ENCODE data around the gene ADAMTS16. TPM values are rescaled to one million over a fixed set of nuclear protein-coding genes. Genes with fewer than 3 reads are reported as not detected.

ADAMTS16 gene
- total RNA-seq, 1 experiment from 2014 or later = 7.5 TPM

- DNase-seq (ENCODE audit: low read depth in 1 of 2, low spot score in 2 of 2) = no peak
- Histone ChIP-seq H3K27ac (no peak overlapping the region), H3K36me3 (peaks cover 30% of the 10 kb centered on the region), H3K4me1 (replicated peaks) (no peaks in the 10 kb centered on the region; the same call in none of the 2 replicates), H3K9me3 (replicated peaks) (peaks cover 6% of the 10 kb centered on the region), H3K27me3 (replicated peaks) (no peaks in the 10 kb centered on the region), H3K4me3 (no peak overlapping the region)
Observed at GRCh38 chr5:5154733-5155132, 14.6 kb downstream of the ADAMTS16 start.

DNA sequence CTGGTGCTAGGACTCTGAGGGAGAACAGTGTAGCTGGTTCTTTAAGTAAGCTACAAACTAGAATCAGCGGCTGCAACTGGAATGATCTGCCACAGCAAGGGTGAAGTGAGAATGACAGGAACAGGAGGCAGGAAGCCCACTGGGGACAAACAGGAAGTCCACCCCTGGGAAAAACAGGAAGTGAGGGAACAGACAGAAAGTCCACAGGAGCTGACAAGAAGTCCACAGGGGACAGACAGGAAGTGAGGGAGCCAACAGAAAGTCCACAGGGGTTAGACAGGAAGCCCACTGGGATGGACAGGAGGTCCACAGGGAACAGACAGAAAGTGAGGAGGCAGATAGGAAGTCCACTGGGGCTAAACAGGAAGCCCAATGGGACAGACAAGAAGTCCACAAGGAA, 15.5 kb downstream of the ADAMTS16 start:
- H3K4me3 ChIP-seq = no peak overlapping the region
- no peak for DNase-seq (ENCODE audit: low read depth in 1 of 2, low spot score in 2 of 2)
- no peaks in the 10 kb centered on the region for H3K27me3 ChIP-seq (replicated peaks)
- H3K9me3 ChIP-seq (replicated peaks) = peaks cover 2% of the 10 kb centered on the region
- peaks cover 21% of the 10 kb centered on the region for H3K36me3 ChIP-seq
- H3K27ac ChIP-seq = no peak overlapping the region
- H3K4me1 ChIP-seq (replicated peaks) = no peaks in the 10 kb centered on the region; the same call in none of the 2 replicates

DNA sequence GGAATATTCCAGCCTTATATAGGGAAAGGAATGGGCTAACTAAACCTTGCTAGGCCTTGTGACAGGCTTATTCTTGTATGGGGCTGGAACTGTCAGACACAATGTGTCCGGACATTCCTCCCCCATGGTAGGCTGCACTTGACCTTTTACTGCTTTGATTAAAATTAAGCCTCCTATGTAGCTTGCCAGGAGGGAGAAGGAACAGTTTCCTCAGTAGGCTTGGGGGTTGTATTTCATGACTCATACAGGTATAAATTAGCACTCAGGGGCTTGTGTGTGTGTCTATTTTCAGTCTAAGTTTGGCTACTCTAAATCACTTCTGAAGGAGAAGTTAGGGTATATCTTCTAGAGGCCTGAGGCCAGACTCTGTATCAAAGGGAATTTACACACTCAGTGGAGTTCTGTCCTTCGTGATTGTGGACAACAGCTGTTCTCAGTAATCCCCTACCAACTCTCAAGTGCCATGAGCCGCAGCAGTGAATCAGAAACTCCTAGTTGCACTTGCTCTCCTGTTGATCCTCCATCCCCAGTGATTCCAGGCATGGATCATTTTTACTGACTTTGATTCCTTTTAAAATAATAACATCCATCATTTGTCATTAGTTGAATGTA, 16.4 kb downstream of the ADAMTS16 start:
- H3K4me1 ChIP-seq (replicated peaks) = no peaks in the 10 kb centered on the region; the same call in none of the 2 replicates
- H3K36me3 ChIP-seq = peaks cover 15% of the 10 kb centered on the region
- no peak for DNase-seq (ENCODE audit: low read depth in 1 of 2, low spot score in 2 of 2)
- H3K27me3 ChIP-seq (replicated peaks) = no peaks in the 10 kb centered on the region
- no peaks in the 10 kb centered on the region; the same call in 1 of the 2 replicates for H3K9me3 ChIP-seq (replicated peaks)
- H3K4me3 ChIP-seq = no peak overlapping the region
- no peak overlapping the region for H3K27ac ChIP-seq

GRCh38 chr5:5158472-5158895, 18.4 kb downstream of the ADAMTS16 start:
- H3K27me3 ChIP-seq (replicated peaks) = no peaks in the 10 kb centered on the region
- peaks cover 7% of the 10 kb centered on the region for H3K36me3 ChIP-seq
- H3K4me1 ChIP-seq (replicated peaks) = no peaks in the 10 kb centered on the region; the same call in none of the 2 replicates
- H3K27ac ChIP-seq = no peak overlapping the region
- no peak overlapping the region for H3K4me3 ChIP-seq
- H3K9me3 ChIP-seq (replicated peaks) = no peaks in the 10 kb centered on the region
- no peak for DNase-seq (ENCODE audit: low read depth in 1 of 2, low spot score in 2 of 2)

GRCh38 chr5:5159282-5160103, 19.4 kb downstream of the ADAMTS16 start:
- DNase-seq (ENCODE audit: low read depth in 1 of 2, low spot score in 2 of 2) = no peak
- H3K4me3 ChIP-seq = no peak overlapping the region
- no peaks in the 10 kb centered on the region; the same call in none of the 2 replicates for H3K4me1 ChIP-seq (replicated peaks)
- H3K27ac ChIP-seq = no peak overlapping the region
- no peaks in the 10 kb centered on the region for H3K27me3 ChIP-seq (replicated peaks)
- H3K9me3 ChIP-seq (replicated peaks) = no peaks in the 10 kb centered on the region
- peaks cover 7% of the 10 kb centered on the region for H3K36me3 ChIP-seq

DNA sequence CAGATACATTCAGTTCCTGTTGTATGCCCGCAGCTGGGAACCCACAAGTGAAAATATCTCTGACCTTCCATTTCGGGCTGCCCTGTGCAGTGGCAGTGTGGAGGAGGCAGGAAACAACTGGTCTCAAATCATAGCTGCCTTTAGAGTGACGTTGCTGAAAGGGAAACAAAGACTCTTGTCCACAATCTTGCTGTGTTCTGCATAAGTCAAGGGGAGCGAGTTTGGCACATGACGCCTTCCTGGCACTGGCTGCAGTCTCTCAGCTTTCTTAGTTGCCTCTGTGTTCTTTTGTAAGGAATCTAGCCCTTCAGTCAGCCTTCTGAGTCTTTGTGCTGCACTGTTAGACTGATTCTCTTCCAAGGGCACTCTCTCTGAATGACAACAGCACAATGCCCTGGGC, 24.0 kb downstream of the ADAMTS16 start:
- Histone ChIP-seq H3K4me3 (no peak overlapping the region), H3K27ac (no peak overlapping the region)
- DNase-seq (ENCODE audit: low read depth in 1 of 2, low spot score in 2 of 2) = no peak

GRCh38 chr5:5165541-5166002, 25.4 kb downstream of the ADAMTS16 start:
- H3K27me3 ChIP-seq (replicated peaks) = no peaks in the 10 kb centered on the region
- no peaks in the 10 kb centered on the region for H3K36me3 ChIP-seq
- H3K27ac ChIP-seq = no peak overlapping the region
- peak; percentile 79 to 85 for DNase-seq (ENCODE audit: low read depth in 1 of 2, low spot score in 2 of 2)
- peaks cover 25% of the 10 kb centered on the region for H3K4me1 ChIP-seq (replicated peaks)
- H3K9me3 ChIP-seq (replicated peaks) = no peaks in the 10 kb centered on the region
- no peak overlapping the region for H3K4me3 ChIP-seq

More for the DNA sequence above, 24.0 kb downstream of the ADAMTS16 start:
- Histone ChIP-seq H3K4me1 (replicated peaks) (peaks cover 25% of the 10 kb centered on the region), H3K27me3 (replicated peaks) (no peaks in the 10 kb centered on the region), H3K36me3 (peaks cover 5% of the 10 kb centered on the region; the same call in 1 of the 2 replicates), H3K9me3 (replicated peaks) (no peaks in the 10 kb centered on the region)

GRCh38 chr5:5169466-5169865, 29.3 kb downstream of the ADAMTS16 start:
- H3K4me1 ChIP-seq (replicated peaks) = peaks cover 25% of the 10 kb centered on the region
- H3K4me3 ChIP-seq = no peak overlapping the region
- no peaks in the 10 kb centered on the region for H3K9me3 ChIP-seq (replicated peaks)
- no peaks in the 10 kb centered on the region for H3K36me3 ChIP-seq
- H3K27me3 ChIP-seq (replicated peaks) = no peaks in the 10 kb centered on the region
- no peak overlapping the region for H3K27ac ChIP-seq
- DNase-seq (ENCODE audit: low read depth in 1 of 2, low spot score in 2 of 2) = no peak

DNA sequence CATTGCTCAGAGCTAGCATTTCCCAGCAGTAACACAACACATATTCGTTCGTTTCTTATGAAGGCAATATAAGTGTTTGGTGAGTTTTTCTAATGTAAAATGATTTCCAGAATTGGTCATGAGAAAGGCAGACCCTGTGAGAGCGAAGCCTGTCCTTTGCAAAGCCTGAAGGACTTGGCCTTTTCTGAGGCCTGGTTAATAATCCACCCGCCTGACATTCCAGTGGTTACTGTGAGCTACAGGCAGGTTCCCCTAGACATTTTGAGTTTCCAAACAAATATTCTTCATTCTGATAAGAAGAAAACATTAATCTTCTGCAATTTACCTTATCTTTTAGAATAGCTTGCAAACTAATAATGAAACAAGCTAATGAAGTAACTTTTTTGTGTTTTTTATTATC, 38.0 kb downstream of the ADAMTS16 start:
- Histone ChIP-seq H3K36me3 (peaks cover 8% of the 10 kb centered on the region; the same call in 1 of the 2 replicates), H3K9me3 (replicated peaks) (no peaks in the 10 kb centered on the region)
- DNase-seq (ENCODE audit: low read depth in 1 of 2, low spot score in 2 of 2) = no peak

GRCh38 chr5:5178580-5178979, 38.5 kb downstream of the ADAMTS16 start:
- no peaks in the 10 kb centered on the region for H3K9me3 ChIP-seq (replicated peaks)
- peaks cover 37% of the 10 kb centered on the region for H3K4me1 ChIP-seq (replicated peaks)
- H3K36me3 ChIP-seq = peaks cover 8% of the 10 kb centered on the region; the same call in 1 of the 2 replicates
- no peaks in the 10 kb centered on the region for H3K27me3 ChIP-seq (replicated peaks)
- no peak for DNase-seq (ENCODE audit: low read depth in 1 of 2, low spot score in 2 of 2)
- no peak overlapping the region for H3K4me3 ChIP-seq
- H3K27ac ChIP-seq = no peak overlapping the region

More for the DNA sequence above, 38.0 kb downstream of the ADAMTS16 start:
- Histone ChIP-seq H3K4me1 (replicated peaks) (peaks cover 32% of the 10 kb centered on the region), H3K4me3 (no peak overlapping the region), H3K27me3 (replicated peaks) (no peaks in the 10 kb centered on the region), H3K27ac (no peak overlapping the region)

DNA sequence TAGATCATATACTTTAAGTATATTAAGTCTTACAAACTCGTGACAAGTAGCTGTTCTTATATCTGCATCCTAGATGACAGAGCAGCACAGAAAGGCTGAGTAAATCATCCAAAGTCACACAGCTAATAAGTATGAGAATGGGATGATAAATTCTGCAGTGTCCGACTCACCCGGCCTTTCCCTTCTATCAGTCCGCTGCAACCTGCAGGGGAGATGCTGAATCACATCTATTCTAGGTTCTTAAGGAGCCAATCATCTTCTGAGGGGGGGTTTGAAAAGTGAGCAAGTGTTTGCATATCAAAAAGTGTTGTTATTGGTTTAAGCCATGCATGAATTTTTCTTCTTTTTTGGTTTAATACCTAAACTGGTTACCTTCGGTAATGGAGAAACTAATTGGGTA, 38.9 kb downstream of the ADAMTS16 start:
- no peak for DNase-seq (ENCODE audit: low read depth in 1 of 2, low spot score in 2 of 2)
- no peaks in the 10 kb centered on the region for H3K9me3 ChIP-seq (replicated peaks)
- peaks cover 42% of the 10 kb centered on the region for H3K4me1 ChIP-seq (replicated peaks)
- H3K4me3 ChIP-seq = no peak overlapping the region
- H3K27ac ChIP-seq = no peak overlapping the region
- no peaks in the 10 kb centered on the region for H3K27me3 ChIP-seq (replicated peaks)
- peaks cover 12% of the 10 kb centered on the region; the same call in 1 of the 2 replicates for H3K36me3 ChIP-seq

DNA sequence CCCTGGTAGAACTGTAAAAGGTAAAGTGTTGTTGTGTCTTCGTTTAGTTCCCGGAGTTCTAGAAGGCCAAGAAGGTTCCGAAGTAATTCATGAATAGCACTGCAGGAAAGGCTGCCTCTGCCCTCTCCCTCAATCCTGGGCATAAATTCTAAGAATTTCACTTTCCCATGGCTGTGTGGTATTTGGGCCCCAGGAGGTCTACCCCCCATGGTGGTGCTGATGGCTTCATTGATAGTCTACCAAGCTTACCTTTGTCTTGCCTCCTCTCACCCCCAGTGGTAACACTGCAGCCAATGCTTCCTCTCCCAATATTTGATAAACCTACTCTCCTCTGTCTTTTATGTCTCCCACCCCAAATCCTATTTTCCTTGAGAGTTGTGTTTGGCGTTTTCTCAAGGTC, 39.5 kb downstream of the ADAMTS16 start:
- Histone ChIP-seq H3K9me3 (replicated peaks) (no peaks in the 10 kb centered on the region), H3K4me1 (replicated peaks) (peaks cover 47% of the 10 kb centered on the region), H3K36me3 (peaks cover 14% of the 10 kb centered on the region; the same call in 1 of the 2 replicates), H3K4me3 (no peak overlapping the region), H3K27ac (no peak overlapping the region), H3K27me3 (replicated peaks) (no peaks in the 10 kb centered on the region)
- DNase-seq (ENCODE audit: low read depth in 1 of 2, low spot score in 2 of 2) = no peak

DNA sequence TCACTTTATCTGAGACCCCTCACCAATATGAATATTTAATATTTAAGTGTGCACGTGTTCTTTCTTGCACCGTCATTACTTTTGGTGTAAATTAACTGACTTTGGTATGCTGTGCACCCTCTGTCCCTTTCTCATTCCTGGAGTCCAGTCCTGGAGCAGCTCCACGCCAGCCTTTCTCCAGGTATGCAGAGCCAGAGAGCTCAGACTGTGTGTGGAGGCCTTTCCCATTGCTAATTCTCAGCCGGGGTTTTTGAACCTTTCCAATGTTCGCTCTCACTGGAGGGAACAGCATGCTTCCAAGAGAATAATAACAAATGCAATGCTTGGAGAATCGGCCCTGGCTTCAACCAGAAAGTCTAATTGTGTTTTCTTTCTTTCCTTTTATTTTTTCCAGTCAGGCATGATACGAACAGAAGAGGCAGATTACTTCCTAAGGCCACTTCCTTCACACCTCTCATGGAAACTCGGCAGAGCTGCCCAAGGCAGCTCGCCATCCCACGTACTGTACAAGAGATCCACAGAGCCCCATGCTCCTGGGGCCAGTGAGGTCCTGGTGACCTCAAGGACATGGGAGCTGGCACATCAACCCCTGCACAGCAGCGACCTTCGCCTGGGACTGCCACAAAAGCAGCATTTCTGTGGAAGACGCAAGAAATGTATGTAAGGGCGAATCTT, 41.7 kb downstream of the ADAMTS16 start:
- Histone ChIP-seq H3K9me3 (replicated peaks) (no peaks in the 10 kb centered on the region), H3K36me3 (peaks cover 18% of the 10 kb centered on the region), H3K27ac (no peak overlapping the region), H3K4me3 (no peak overlapping the region), H3K4me1 (replicated peaks) (peaks cover 69% of the 10 kb centered on the region), H3K27me3 (replicated peaks) (no peaks in the 10 kb centered on the region)
- no peak for DNase-seq (ENCODE audit: low read depth in 1 of 2, low spot score in 2 of 2)
